Esophagus squamous epithelium (tissue), 5 donors: ENCODE results near the gene IDH3A. TPM values are rescaled to one million over a fixed set of nuclear protein-coding genes. Genes with fewer than 3 reads are reported as not detected.

ENCODE experiments used
- DNase-seq: peaks from one replicate; lab custom pipeline; 2025; lab: John Stamatoyannopoulos, UW
- H3K27ac ChIP-seq, 4 donors: fragments of 200-600 bp; sonication (generic); one replicate each; pipeline ENCODE4 v1.5.1; 2016 to 2019; ENCODE audit warnings: mild to moderate bottlenecking in 1 of 4
- H3K27me3 ChIP-seq, 4 donors: fragments of 200-600 bp; sonication (generic); 1 replicate in 3 of 4; 2 replicates in 1 of 4; pipeline versions ENCODE4 v1.5.1 to v1.6.0; 2017 to 2021; ENCODE audit warnings: antibody characterized with exemption in 1 of 4
- H3K36me3 ChIP-seq, 3 donors: fragments of 200-600 bp; sonication (generic); one replicate each; pipeline ENCODE4 v1.5.1; 2016 to 2019
- H3K4me1 ChIP-seq, 3 donors: fragments of 200-600 bp; sonication (generic); one replicate each; pipeline ENCODE4 v1.5.1; 2017 to 2019
- H3K4me3 ChIP-seq, 4 donors: fragments of 200-600 bp; sonication (generic); 1 replicate in 3 of 4; 2 replicates in 1 of 4; pipeline ENCODE4 v1.5.1; 2016 to 2019; ENCODE audit warnings: mild to moderate bottlenecking in 2 of 4, moderate library complexity in 1 of 4
- H3K9me3 ChIP-seq, 3 donors: fragments of 200-600 bp; sonication (generic); one replicate each; pipeline ENCODE4 v1.5.1; 2016 to 2019
- CTCF ChIP-seq, 6 experiments: fragments of 450-650 bp in 4 of 6; fragments of 200-600 bp in 2 of 6; sonication (generic) in 2 of 6; IDR thresholded peaks; one replicate each; pipeline ENCODE4 v1.5.1; 2016 to 2019; ENCODE audit warnings: antibody characterized with exemption in 6 of 6, mild to moderate bottlenecking in 4 of 6, moderate library complexity in 4 of 6
- POLR2A ChIP-seq, 4 donors: fragments of 450-650 bp; IDR thresholded peaks; one replicate each; pipeline ENCODE4 v1.6.1; 2017; ENCODE audit warnings: antibody characterized with exemption in 4 of 4, mild to moderate bottlenecking in 4 of 4, moderate library complexity in 3 of 4
- WGBS, 2 donors: methylation state at CpG; one replicate each; pipeline ENCODE4 v1.1.5; 2018; 5-methylcytosine and 5-hydroxymethylcytosine counted together
- intact Hi-C: fragments of 100-400 bp; cut with DNase I; formaldehyde crosslinking; loops from one replicate; pipeline ENCODE4 v1.15.0; 2022
- total RNA-seq, 4 donors: library from RNA; depleted of rRNA; stranded (reverse); fragments of >200 nt; gene quantifications; one replicate each; pipeline ENCODE4 v1.1.0, GENCODE V29; 2016
- donor health status: DM: yes; HTN: yes; CAD: no.

The IDH3A gene
- total RNA-seq, 4 donors from 2014 or later: 50.7 to 114 (median 83.8) TPM

- TF ChIP-seq POLR2A (IDR thresholded peaks at IDR 0.05) (no peak), CTCF (IDR thresholded peaks at IDR 0.05) (no peak)
- WGBS, 2 donors: 61 to 66% methylated on average over 7 of the region's 7 CpGs
- no peak for DNase-seq
- no peaks in the 10 kb centered on the region for H3K9me3 ChIP-seq
- H3K27me3 ChIP-seq: no peaks in the 10 kb centered on the region
- peaks cover 32 to 60% (median 36%) of the 10 kb centered on the region in 3 donors for H3K4me1 ChIP-seq
- intact Hi-C loops: no loop called here
- no peaks in the 10 kb centered on the region for H3K36me3 ChIP-seq
- H3K27ac ChIP-seq: peak overlapping the region in 3 of 4 donors; percentile 62 to 70 (median 69)
- no peak overlapping the region for H3K4me3 ChIP-seq
These were observed 67.3 kb downstream of the IDH3A start for GRCh38 chr15:78216276-78217104.

GRCh38 chr15:78220713-78221112 lies 71.6 kb downstream of the IDH3A start:
- H3K27ac ChIP-seq: no peak overlapping the region

More at GRCh38 chr15:78220713-78221112, 71.6 kb downstream of the IDH3A start:
- Histone ChIP-seq H3K36me3 (no peaks in the 10 kb centered on the region), H3K27me3 (no peaks in the 10 kb centered on the region), H3K4me3 (no peak overlapping the region), H3K4me1 (peaks cover 9 to 29% (median 17%) of the 10 kb centered on the region in 3 donors), H3K9me3 (no peaks in the 10 kb centered on the region)
- TF ChIP-seq CTCF (IDR thresholded peaks at IDR 0.05) (no peak), POLR2A (IDR thresholded peaks at IDR 0.05) (no peak)
- 64 to 69% methylated on average over 1 of the region's 1 CpG for WGBS, 2 donors
- DNase-seq: no peak
- intact Hi-C loops: no loop called here

Other genes starting within 250 kb of the IDH3A start
- gene TBC1D2B, start 71.7 kb upstream of the IDH3A start, total RNA-seq: 10 to 100 TPM; 13.0 to 30.7 (median 17.8) TPM
- not detected for gene SH2D7, start 56.8 kb upstream of the IDH3A start, total RNA-seq
- gene CIB2, start 17.9 kb upstream of the IDH3A start, total RNA-seq: 10 to 100 TPM in 1 of 4 donors, 1 to 10 TPM in 3; 1.1 to 11.8 (median 1.5) TPM
- under 1 TPM in 2 of 4 donors, not detected in 2; 0.09 to 0.31 TPM for gene ACSBG1, start 85.2 kb downstream of the IDH3A start, total RNA-seq
- gene DNAJA4, start 115.2 kb downstream of the IDH3A start, total RNA-seq: 10 to 100 TPM in 3 of 4 donors, 1 to 10 TPM in 1; 7.9 to 24.0 (median 15.7) TPM
- gene SKIC8, start 150.2 kb downstream of the IDH3A start, total RNA-seq: 10 to 100 TPM; 38.7 to 59.6 (median 56.9) TPM
- gene CRABP1, start 191.0 kb downstream of the IDH3A start, total RNA-seq: not detected